K562 (cell line): ENCODE data around the gene MED13L.

ENCODE experiments used
- BHLHE40 ChIP-seq: IDR thresholded peaks from 2 replicates; pipeline ENCODE4 v1.6.1; 2011; ENCODE audit warnings: low read length, improper control_type of control experiment
- EP300 ChIP-seq: IDR thresholded peaks from 2 replicates; pipeline ENCODE4 v1.6.1; 2012; ENCODE audit warnings: low read length, improper control_type of control experiment
- JUN ChIP-seq, 2 experiments: sonication (generic) in 1 of 2; formaldehyde crosslinking in 1 of 2; IDR thresholded peaks; 2 replicates each; pipeline versions ENCODE4 v1.6.1 to v1.8.0; 2012 to 2022; ENCODE audit warnings: borderline replicate concordance in 2 of 2, mild to moderate bottlenecking in 2 of 2, improper control_type of control experiment in 1 of 2, low read depth in 1 of 2, low read length in 1 of 2, missing genetic modification reagents in 1 of 2
- JUNB ChIP-seq: fragments of 450-650 bp; formaldehyde crosslinking; conservative IDR thresholded peaks from 2 replicates; pipeline ENCODE4 v1.4.0; 2020; ENCODE audit warnings: mild to moderate bottlenecking
- MYC ChIP-seq, 2 experiments: fragments of 250-450 bp in 1 of 2; sonication (Bioruptor Pico) in 1 of 2; IDR thresholded peaks; 2 replicates each; pipeline versions ENCODE4 v1.5.1 to v1.6.1; 2012 to 2021; ENCODE audit warnings: low read depth in 2 of 2, borderline replicate concordance in 1 of 2, improper control_type of control experiment in 1 of 2, low read length in 1 of 2, mild to moderate bottlenecking in 1 of 2, moderate library complexity in 1 of 2
- POLR2A ChIP-seq: fragments of 450-650 bp; conservative IDR thresholded peaks from 2 replicates; pipeline ENCODE4 v1.6.1; 2016
- REST ChIP-seq, 2 experiments: fragments of 450-650 bp; formaldehyde crosslinking in 1 of 2; IDR thresholded peaks; 2 replicates each; pipeline versions ENCODE4 v1.4.0 to v1.6.1; 2014 to 2020; ENCODE audit warnings: mild to moderate bottlenecking in 2 of 2, borderline replicate concordance in 1 of 2, low read depth in 1 of 2
- SMARCA5 ChIP-seq: fragments of 450-650 bp; IDR thresholded peaks from 2 replicates; pipeline ENCODE4 v1.6.1; 2016
- TCF3 ChIP-seq: sonication (generic); formaldehyde crosslinking; IDR thresholded peaks from 2 replicates; pipeline ENCODE4 v1.4.0; 2020; ENCODE audit warnings: mild to moderate bottlenecking, missing genetic modification reagents
- TCF7 ChIP-seq: sonication (generic); IDR thresholded peaks from 2 replicates; pipeline ENCODE4 v1.6.1; 2016; ENCODE audit warnings: antibody characterized with exemption, borderline replicate concordance
- ZNF217 ChIP-seq: sonication (generic); formaldehyde crosslinking; IDR thresholded peaks from 2 replicates; pipeline ENCODE4 v1.8.0; 2022; ENCODE audit warnings: mild to moderate bottlenecking, missing genetic modification reagents

- TF ChIP-seq SMARCA5 (no peak), TCF7 (no peak), ZNF217 (CRISPR knock-in tag) (no peak), JUN (IDR thresholded peaks at IDR 0.05; ENCODE audit: borderline replicate concordance, low read depth, low read length) (peak; percentile 12; the same call in 1 of the 2 replicates), JUN (CRISPR knock-in tag; IDR thresholded peaks at IDR 0.05; ENCODE audit: borderline replicate concordance) (no peak), EP300 (peak; percentile 27; the same call in 1 of the 2 replicates), POLR2A (no peak), JUNB (no peak), MYC (IDR thresholded peaks at IDR 0.05; ENCODE audit: low read depth, low read length) (no peak), MYC (CRISPR knock-in tag; IDR thresholded peaks at IDR 0.05; ENCODE audit: borderline replicate concordance, low read depth) (no peak), TCF3 (peak; percentile 73), REST (IDR thresholded peaks at IDR 0.05; ENCODE audit: borderline replicate concordance) (no peak), REST (CRISPR knock-in tag; IDR thresholded peaks at IDR 0.05; ENCODE audit: low read depth) (no peak), BHLHE40 (no peak)
These were observed 113.0 kb downstream of the MED13L start for GRCh38 chr12:116164250-116165035.
